ENCODE data around the gene ENTPD1. TPM values are rescaled to one million over a fixed set of nuclear protein-coding genes. Genes with fewer than 3 reads are reported as not detected.

Gene ENTPD1
- total and polyA plus RNA-seq, 10 of the 15 experiments (the other 5 are each of a cell fraction or from before 2014, with no cell fraction given) = 110 to 413 (median 161) TPM

GRCh38 chr10:95793401-95794045 is 37.6 kb downstream of the ENTPD1 start (continued):
- TF ChIP-seq CTCF (IDR thresholded peaks at IDR 0.05 in 2 of 3, conservative IDR thresholded peaks at IDR 0.05 in 1 of 3; ENCODE audit: control insufficient read depth in 2 of 3, extremely low read depth in 1 of 3, insufficient read depth in 1 of 3, low read depth in 3 of 3, low read length in 3 of 3) = no peak
- TF ChIP-seq RUNX3 (IDR thresholded peaks at IDR 0.05; ENCODE audit: low read length) = peak; percentile 92
- TF ChIP-seq JUND (IDR thresholded peaks at IDR 0.05; ENCODE audit: low read depth, low read length) = no peak
- TF ChIP-seq SMARCA5 (IDR thresholded peaks at IDR 0.05) = 0 out of 2 replicates have a peak, but pooled peaks have one; percentile 54
- TF ChIP-seq ZBED1 (IDR thresholded peaks at IDR 0.05; ENCODE audit: borderline replicate concordance) = peak; percentile 45; the same call in 1 of the 2 replicates
- TF ChIP-seq KDM1A (IDR thresholded peaks at IDR 0.05; ENCODE audit: borderline replicate concordance) = no peak
- TF ChIP-seq NR2F1 (conservative IDR thresholded peaks at IDR 0.05) = 0 out of 2 replicates have a peak, but pooled peaks have one; percentile 43
- TF ChIP-seq IKZF2 (IDR thresholded peaks at IDR 0.05) = peak; percentile 10 to 25; a peak in 2 of 4 replicates
- peak; percentile 16 for TF ChIP-seq SMAD1 (IDR thresholded peaks at IDR 0.05; ENCODE audit: low read depth, partially characterized antibody)
- TF ChIP-seq BCL11A (IDR thresholded peaks at IDR 0.05; ENCODE audit: low read depth, low read length) = peak; percentile 49; the same call in 1 of the 2 replicates
- TF ChIP-seq SUPT20H (IDR thresholded peaks at IDR 0.05; ENCODE audit: borderline replicate concordance, control insufficient read depth, low read depth, low read length) = no peak
- TF ChIP-seq MTA3 (IDR thresholded peaks at IDR 0.05; ENCODE audit: borderline replicate concordance, low read length) = no peak
- no peak for TF ChIP-seq HDAC2 (IDR thresholded peaks at IDR 0.05)
- peak; percentile 89 for TF ChIP-seq MTA2 (IDR thresholded peaks at IDR 0.05; ENCODE audit: low read depth)
- peak; percentile 37; the same call in 1 of the 2 replicates for TF ChIP-seq FOXM1 (IDR thresholded peaks at IDR 0.05; ENCODE audit: low read depth, low read length)
- TF ChIP-seq CREM (IDR thresholded peaks at IDR 0.05; ENCODE audit: low read depth) = peak; percentile 55
- TF ChIP-seq SPI1 (IDR thresholded peaks at IDR 0.05; ENCODE audit: borderline replicate concordance, insufficient read depth, low read depth, low read length) = peak; percentile 44; the same call in 1 of the 2 replicates
- TF ChIP-seq SMC3 (IDR thresholded peaks at IDR 0.05; ENCODE audit: borderline replicate concordance, low read length) = peak; percentile 12; the same call in 1 of the 2 replicates
- no peak for TF ChIP-seq MXI1 (IDR thresholded peaks at IDR 0.05; ENCODE audit: low read depth, low read length)
- peak; percentile 79 for TF ChIP-seq CREB1 (IDR thresholded peaks at IDR 0.05; ENCODE audit: low read depth)
- TF ChIP-seq CEBPB (IDR thresholded peaks at IDR 0.05; ENCODE audit: borderline replicate concordance in 1 of 2, low read depth in 2 of 2, low read length in 2 of 2) = peak; percentile 43 to 55; a peak in 2 of 4 replicates
- peak; percentile 60 for TF ChIP-seq ATF2 (IDR thresholded peaks at IDR 0.05; ENCODE audit: low read length)
- TF ChIP-seq PBX3 (IDR thresholded peaks at IDR 0.05; ENCODE audit: insufficient replicate concordance, low read depth, low read length) = peak; percentile 72
- TF ChIP-seq NBN (IDR thresholded peaks at IDR 0.05) = 0 out of 2 replicates have a peak, but pooled peaks have one; percentile 28
- TF ChIP-seq NR2C2 (IDR thresholded peaks at IDR 0.05; ENCODE audit: borderline replicate concordance, control insufficient read depth, insufficient read length, low read depth) = no peak
- 0 out of 2 replicates have a peak, but pooled peaks have one; percentile 35 for TF ChIP-seq RAD51 (IDR thresholded peaks at IDR 0.05)
